GM12878 (cell line): ENCODE data around the gene TMOD3. TPM values are rescaled to one million over a fixed set of nuclear protein-coding genes. Genes with fewer than 3 reads are reported as not detected.

Experiments
- ATAC-seq: fragments of 200-7000 bp; cut with Tn5 transposase; 3 replicates; pipeline ENCODE4 v1.9.1; 2020; ENCODE audit warnings: mild to moderate bottlenecking, moderate library complexity
- BruUV-seq: library from RNA; stranded (reverse); fragments of 400-500 nt; replicated peaks from 2 replicates; lab custom pipeline; 2021; lab: Mats Ljungman, UMichigan
- CTCF ChIA-PET: fragments of 300-600 bp; sonication (Branson Sonifier 250); formaldehyde crosslinking; extraction: SDS; loops from one replicate; lab custom pipeline; 2021; ENCODE audit warnings: inconsistent platforms; lab: Yijun Ruan, JAX
- POLR2A ChIA-PET: fragments of 350-600 bp; formaldehyde crosslinking; extraction: SDS; loops from one replicate; lab custom pipeline; 2021; ENCODE audit warnings: inconsistent platforms; lab: Charles Lee
- RAD21 ChIA-PET: fragments of 300-600 bp; sonication (Branson Sonifier 250); formaldehyde crosslinking; loops from one replicate; lab custom pipeline; 2023; ENCODE audit warnings: antibody characterized with exemption; ENCODE audit not compliant: unreplicated experiment; lab: Charles Lee
- SMC1A ChIA-PET: fragments of 300-600 bp; sonication (Branson Sonifier 250); formaldehyde crosslinking; loops from one replicate; lab custom pipeline; 2023; ENCODE audit not compliant: unreplicated experiment, uncharacterized antibody; lab: Charles Lee
- DNase-seq: peaks from one replicate; pipeline ENCODE4 v3.0.0-alpha.2; 2011; ENCODE audit warnings: low read depth, low spot score
- FAIRE-seq: peaks from 3 replicates; lab custom pipeline; 2011; peaks lifted over from hg19 to GRCh38; lab: Jason Lieb, UNC
- H2AFZ ChIP-seq: 2 replicates; pipeline ENCODE4 v1.6.0; 2011; ENCODE audit warnings: low read depth, low read length, control low read depth; ENCODE audit not compliant: control insufficient read depth
- H3K27ac ChIP-seq: 2 replicates; pipeline ENCODE4 v1.5.1; 2011; ENCODE audit warnings: control low read depth; ENCODE audit not compliant: control insufficient read depth, insufficient read depth
- H3K27me3 ChIP-seq, 2 experiments: replicated peaks in 1 of 2; 2 replicates each; pipeline versions ENCODE4 v1.6.0 to v1.6.1; 2011; ENCODE audit warnings: low read length in 1 of 2; ENCODE audit not compliant: control insufficient read depth in 2 of 2, insufficient read depth in 2 of 2
- H3K36me3 ChIP-seq, 2 experiments: 2 replicates each; pipeline ENCODE4 v1.5.1; 2011; ENCODE audit warnings: low read length in 1 of 2; ENCODE audit not compliant: control insufficient read depth in 2 of 2, insufficient read depth in 2 of 2
- H3K4me1 ChIP-seq: 2 replicates; pipeline ENCODE4 v1.6.1; 2011; ENCODE audit warnings: mild to moderate bottlenecking, low read length, moderate library complexity, mixed read lengths; ENCODE audit not compliant: control insufficient read depth, insufficient read depth
- H3K4me2 ChIP-seq: 2 replicates; pipeline ENCODE4 v1.6.0; 2011; ENCODE audit warnings: control low read depth; ENCODE audit not compliant: control insufficient read depth, insufficient read depth
- H3K4me3 ChIP-seq: fragments of 200-600 bp; sonication (generic); 2 replicates; pipeline ENCODE4 v1.5.1; 2016
- H3K79me2 ChIP-seq: 2 replicates; pipeline ENCODE4 v1.6.0; 2011; ENCODE audit warnings: low read length; ENCODE audit not compliant: control insufficient read depth, insufficient read depth
- H3K9ac ChIP-seq: 2 replicates; pipeline ENCODE4 v1.8.0; 2011; ENCODE audit warnings: low read length, control low read depth, mixed read lengths; ENCODE audit not compliant: control insufficient read depth, insufficient read depth
- H3K9me3 ChIP-seq: replicated peaks from 3 replicates; pipeline ENCODE4 v1.5.1; 2011; ENCODE audit warnings: mild to moderate bottlenecking, low read length; ENCODE audit not compliant: control insufficient read depth, insufficient read depth
- H4K20me1 ChIP-seq: 2 replicates; pipeline ENCODE4 v1.6.0; 2011; ENCODE audit not compliant: control insufficient read depth, insufficient read depth
- HDAC6 ChIP-seq: fragments of 200-600 bp; sonication (generic); IDR thresholded peaks from one replicate; pipeline ENCODE4 v1.8.0; 2017; ENCODE audit warnings: antibody characterized with exemption; ENCODE audit not compliant: unreplicated experiment
- NBN ChIP-seq: fragments of 450-650 bp; IDR thresholded peaks from 2 replicates; pipeline ENCODE4 v1.6.1; 2016
- STAT1 ChIP-seq: fragments of 450-650 bp; conservative IDR thresholded peaks from 2 replicates; pipeline ENCODE4 v1.6.1; 2014; ENCODE audit warnings: antibody characterized with exemption, mild to moderate bottlenecking
- TCF7 ChIP-seq: IDR thresholded peaks from 2 replicates; pipeline ENCODE4 v1.6.1; 2014; ENCODE audit warnings: antibody characterized with exemption, borderline replicate concordance
- WRNIP1 ChIP-seq: IDR thresholded peaks from 2 replicates; pipeline ENCODE4 v1.6.1; 2011; ENCODE audit warnings: low read depth, low read length, improper control_type of control experiment, borderline replicate concordance
- WGBS: methylation state at CpG from one replicate; pipeline ENCODE4 v1.1.6; 2016; ENCODE audit warnings: low lambda C conversion rate; ENCODE audit not compliant: insufficient replicate concordance, insufficient coverage; ENCODE audit errors: missing lambda C conversion rate; 5-methylcytosine and 5-hydroxymethylcytosine counted together
- in situ Hi-C: fragments of 300-500 bp; cut with MboI; formaldehyde crosslinking; loops from 9 replicates; pipeline ENCODE4 v1.14.3; 2018; ENCODE audit warnings: mixed read lengths
- intact Hi-C: fragments of 100-400 bp; cut with micrococcal nuclease; formaldehyde crosslinking; loops from one replicate; pipeline ENCODE4 v1.14.2; 2022; ENCODE audit not compliant: unreplicated experiment
- polyA plus RNA-seq, 11 experiments: library from polyadenylated mRNA; depleted of rRNA in 4 of 11; unstranded in 6 of 11; stranded (reverse) in 5 of 11; fragments of >200 nt; fragmentation: Nextera tagmentation in 4 of 11; fragmentation: Illumina TruSeq in 1 of 11; extraction: Ambion mirVana in 4 of 11; extraction: Trizol in 1 of 11; gene quantifications; 1 replicate in 1 of 11; 2 replicates in 10 of 11; pipeline versions ENCODE4 v1.2.1 to v1.2.3, GENCODE V29; 2011 to 2016; ENCODE audit warnings: inconsistent platforms in 2 of 11, missing spikeins in 2 of 11, low read depth in 1 of 11
- total RNA-seq, 4 experiments: library from RNA; depleted of rRNA in 3 of 4; stranded (reverse); fragments of >200 nt in 3 of 4; fragmentation: Illumina TruSeq in 1 of 4; extraction: Trizol in 1 of 4; gene quantifications; 2 replicates each; pipeline versions ENCODE4 v1.2.1 to v1.2.3, GENCODE V29; 2013 to 2021
- TF ChIP-seq, protein P1 (sequence below): IDR thresholded peaks from 2 replicates; pipeline ENCODE4 v1.6.1; 2012; ENCODE audit warnings: low read length, inconsistent platforms

The TMOD3 gene
- total and polyA plus RNA-seq, 10 of the 15 experiments (the other 5 are each of a cell fraction or from before 2014, with no cell fraction given), result 5.2 to 39.4 (median 22.5) TPM

DNA sequence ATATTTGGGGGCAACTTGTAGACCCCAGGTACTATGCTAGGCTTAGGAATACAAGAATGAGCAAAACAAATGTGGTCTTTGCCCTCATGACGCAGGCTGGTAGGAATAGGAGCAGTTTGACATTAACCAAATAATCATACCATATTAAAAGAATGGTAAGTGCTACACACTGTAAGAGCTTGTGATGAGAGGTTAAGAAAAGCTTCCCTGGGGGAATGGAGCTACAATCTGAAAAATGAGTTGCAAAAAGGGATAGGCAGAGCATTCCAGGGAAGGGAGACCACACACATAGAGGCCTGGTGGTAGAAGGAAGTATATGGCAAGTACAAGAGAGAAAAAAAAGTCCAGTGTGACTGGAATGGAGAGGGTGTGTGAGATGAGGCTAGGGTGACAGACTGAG lies 37.3 kb downstream of the TMOD3 start:
- no peak for TF ChIP-seq STAT1
- no peak for TF ChIP-seq TCF7
- TF ChIP-seq NBN, result no peak
- Histone ChIP-seq H3K4me3 (no peak overlapping the region), H3K4me1 (no peaks in the 10 kb centered on the region), H2AFZ (no peak overlapping the region), H3K27me3 (no peaks in the 10 kb centered on the region), H3K4me2 (no peak overlapping the region), H3K9ac (no peak overlapping the region), H3K36me3 (peaks cover 9 to 17% of the 10 kb centered on the region in 2 experiments), H3K79me2 (no peaks in the 10 kb centered on the region), H4K20me1 (no peaks in the 10 kb centered on the region), H3K27ac (no peak overlapping the region), H3K9me3 (no peaks in the 10 kb centered on the region)
- ChIA-PET SMC1A (interaction anchor here (0.6 to 1.1 kb wide), 5 partner anchors 11 to 554 kb away, joined by 3 read pairs; no protein-coding TSS in a partner anchor), CTCF (interaction anchor here (0.6 to 1.1 kb wide), 3 partner anchors 10 to 216 kb away, joined by 3 read pairs; no protein-coding TSS in a partner anchor), RAD21 (no interaction called here), POLR2A (no interaction called here)
- in situ Hi-C loops (no loop called here), intact Hi-C loops (no loop called here)
- BruUV-seq, result no TSS peak
- ATAC-seq, result no peak
- 100% methylated on average over 1 of the region's 1 CpG for WGBS
- DNase-seq, result no peak
- no peak for FAIRE-seq

DNA sequence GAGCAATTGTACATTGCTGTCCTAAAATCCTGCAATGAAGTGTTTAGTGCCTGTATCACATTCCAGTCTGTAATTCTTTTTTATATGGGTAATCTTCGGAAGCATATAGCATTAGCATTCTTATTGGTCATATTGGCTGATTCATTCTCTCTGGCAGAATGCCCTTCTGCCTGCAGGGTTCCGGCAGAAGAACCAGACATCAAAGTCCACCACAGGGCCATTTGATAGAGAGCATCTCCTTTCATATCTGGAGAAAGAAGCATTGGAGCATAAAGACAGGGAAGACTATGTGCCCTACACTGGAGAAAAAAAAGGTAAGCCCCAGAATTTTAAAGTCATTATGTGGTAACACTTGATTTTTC lies 39.6 kb downstream of the TMOD3 start:
- ChIA-PET SMC1A (interaction anchor here (0.9 kb wide), 1 partner anchor 10 kb away, joined by 4 read pairs; no protein-coding TSS in a partner anchor), POLR2A (no interaction called here), RAD21 (no interaction called here), CTCF (interaction anchor here (1.6 kb wide), 1 partner anchor 14 kb away, joined by 5 read pairs; no protein-coding TSS in a partner anchor)
- TF ChIP-seq HDAC6, result no peak
- no peak for TF ChIP-seq WRNIP1
- TF ChIP-seq, protein P1, sequence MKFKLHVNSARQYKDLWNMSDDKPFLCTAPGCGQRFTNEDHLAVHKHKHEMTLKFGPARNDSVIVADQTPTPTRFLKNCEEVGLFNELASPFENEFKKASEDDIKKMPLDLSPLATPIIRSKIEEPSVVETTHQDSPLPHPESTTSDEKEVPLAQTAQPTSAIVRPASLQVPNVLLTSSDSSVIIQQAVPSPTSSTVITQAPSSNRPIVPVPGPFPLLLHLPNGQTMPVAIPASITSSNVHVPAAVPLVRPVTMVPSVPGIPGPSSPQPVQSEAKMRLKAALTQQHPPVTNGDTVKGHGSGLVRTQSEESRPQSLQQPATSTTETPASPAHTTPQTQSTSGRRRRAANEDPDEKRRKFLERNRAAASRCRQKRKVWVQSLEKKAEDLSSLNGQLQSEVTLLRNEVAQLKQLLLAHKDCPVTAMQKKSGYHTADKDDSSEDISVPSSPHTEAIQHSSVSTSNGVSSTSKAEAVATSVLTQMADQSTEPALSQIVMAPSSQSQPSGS, result no peak
- BruUV-seq, result no TSS peak
- no peak for ATAC-seq
- in situ Hi-C loops (no loop called here), intact Hi-C loops (no loop called here)
- Histone ChIP-seq H3K79me2 (no peaks in the 10 kb centered on the region), H3K9ac (no peak overlapping the region), H3K9me3 (no peaks in the 10 kb centered on the region), H3K27ac (no peak overlapping the region), H3K4me1 (no peaks in the 10 kb centered on the region), H3K4me2 (no peak overlapping the region), H4K20me1 (no peaks in the 10 kb centered on the region), H3K36me3 (peaks cover 9 to 21% of the 10 kb centered on the region in 2 experiments), H2AFZ (no peak overlapping the region), H3K27me3 (no peaks in the 10 kb centered on the region), H3K4me3 (no peak overlapping the region)
- no peak for DNase-seq
- WGBS, result 97% methylated on average over 2 of the region's 2 CpGs
- FAIRE-seq, result no peak
